Chondrocyte (in vitro differentiated cells): ENCODE data around the gene SFXN5. TPM values are rescaled to one million over a fixed set of nuclear protein-coding genes. Genes with fewer than 3 reads are reported as not detected.

Experiments
- DNase-seq: peaks from one replicate; pipeline ENCODE4 v3.0.0; 2021; ENCODE audit warnings: mixed read lengths, low spot score
- H3K27ac Mint-ChIP-seq: one replicate; pipeline ENCODE4 v1.8.0; 2021; ENCODE audit warnings: mild to moderate bottlenecking, moderate library complexity, mixed read lengths; ENCODE audit not compliant: unreplicated experiment
- H3K27me3 Mint-ChIP-seq: 2 replicates; pipeline ENCODE4 v1.8.0; 2021; ENCODE audit warnings: low read depth, mixed read lengths
- H3K36me3 Mint-ChIP-seq: 2 replicates; pipeline ENCODE4 v1.8.0; 2021; ENCODE audit warnings: low read depth, mixed read lengths
- H3K4me1 Mint-ChIP-seq: 2 replicates; pipeline ENCODE4 v1.8.0; 2021; ENCODE audit warnings: low read depth, mild to moderate bottlenecking, mixed read lengths
- H3K4me3 Mint-ChIP-seq: one replicate; pipeline ENCODE4 v1.8.0; 2021; ENCODE audit warnings: mild to moderate bottlenecking, moderate library complexity, mixed read lengths; ENCODE audit not compliant: unreplicated experiment
- H3K9me3 Mint-ChIP-seq: 2 replicates; pipeline ENCODE4 v1.8.0; 2021; ENCODE audit warnings: low read depth, mixed read lengths
- total RNA-seq: library from RNA; stranded (reverse); gene quantifications from 3 replicates; pipeline ENCODE4 v1.2.1, GENCODE V29; 2021
- TF ChIP-seq, protein P1 (sequence below): fragments of 200-600 bp; sonication (generic); IDR thresholded peaks from 2 replicates; pipeline ENCODE4 v1.5.0; 2021; ENCODE audit warnings: antibody characterized with exemption, mild to moderate bottlenecking, moderate library complexity

SFXN5 gene
- total RNA-seq, 1 donor from 2014 or later: 10.6 TPM

DNA sequence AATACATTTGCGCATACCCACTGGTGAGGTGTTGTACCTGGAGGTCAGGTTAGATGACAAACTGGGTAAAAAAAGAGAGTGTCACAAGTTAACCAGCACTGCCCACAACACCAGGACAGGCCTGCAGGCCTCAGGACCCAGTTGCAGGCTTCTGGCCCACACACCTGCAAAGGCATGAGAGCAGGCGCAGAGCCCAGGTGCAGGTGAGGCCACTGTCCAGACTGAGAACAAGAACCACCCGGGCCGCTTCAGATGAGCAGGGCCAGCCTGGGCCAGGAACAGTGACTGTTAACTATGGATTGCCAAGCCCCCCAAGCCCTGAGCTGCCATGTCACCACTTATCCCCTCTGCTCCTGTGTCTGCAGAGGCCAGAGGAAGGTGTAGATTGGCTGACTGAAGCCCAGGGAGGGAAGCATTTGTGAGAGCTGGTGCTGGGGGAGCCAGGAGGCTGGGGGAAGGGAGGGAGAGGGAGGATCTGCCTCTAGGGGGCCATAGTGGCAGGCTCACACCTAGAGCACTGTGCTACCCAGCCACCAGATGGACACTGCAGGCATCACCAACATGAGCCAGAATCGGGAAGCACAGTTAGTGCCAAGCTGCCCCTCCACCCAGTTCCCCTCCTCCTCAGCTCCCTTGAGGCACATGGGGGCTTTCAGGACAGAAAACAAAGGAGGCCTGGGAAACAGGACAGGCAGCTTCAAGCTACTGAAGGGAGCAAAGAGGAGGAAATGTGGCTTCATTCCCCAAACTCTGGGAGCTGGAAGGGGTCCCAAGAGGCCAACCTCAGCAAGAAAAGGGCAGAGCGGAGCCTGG, 35.4 kb downstream of the SFXN5 start:
- H3K9me3 Mint-ChIP-seq: no peaks in the 10 kb centered on the region
- peaks cover 14% of the 10 kb centered on the region for H3K36me3 Mint-ChIP-seq
- DNase-seq: no peak
- no peaks in the 10 kb centered on the region for H3K4me1 Mint-ChIP-seq
- no peak overlapping the region for H3K27ac Mint-ChIP-seq
- no peaks in the 10 kb centered on the region for H3K27me3 Mint-ChIP-seq
- TF ChIP-seq, protein P1, sequence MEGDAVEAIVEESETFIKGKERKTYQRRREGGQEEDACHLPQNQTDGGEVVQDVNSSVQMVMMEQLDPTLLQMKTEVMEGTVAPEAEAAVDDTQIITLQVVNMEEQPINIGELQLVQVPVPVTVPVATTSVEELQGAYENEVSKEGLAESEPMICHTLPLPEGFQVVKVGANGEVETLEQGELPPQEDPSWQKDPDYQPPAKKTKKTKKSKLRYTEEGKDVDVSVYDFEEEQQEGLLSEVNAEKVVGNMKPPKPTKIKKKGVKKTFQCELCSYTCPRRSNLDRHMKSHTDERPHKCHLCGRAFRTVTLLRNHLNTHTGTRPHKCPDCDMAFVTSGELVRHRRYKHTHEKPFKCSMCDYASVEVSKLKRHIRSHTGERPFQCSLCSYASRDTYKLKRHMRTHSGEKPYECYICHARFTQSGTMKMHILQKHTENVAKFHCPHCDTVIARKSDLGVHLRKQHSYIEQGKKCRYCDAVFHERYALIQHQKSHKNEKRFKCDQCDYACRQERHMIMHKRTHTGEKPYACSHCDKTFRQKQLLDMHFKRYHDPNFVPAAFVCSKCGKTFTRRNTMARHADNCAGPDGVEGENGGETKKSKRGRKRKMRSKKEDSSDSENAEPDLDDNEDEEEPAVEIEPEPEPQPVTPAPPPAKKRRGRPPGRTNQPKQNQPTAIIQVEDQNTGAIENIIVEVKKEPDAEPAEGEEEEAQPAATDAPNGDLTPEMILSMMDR: no peak
- H3K4me3 Mint-ChIP-seq: no peak overlapping the region

DNA sequence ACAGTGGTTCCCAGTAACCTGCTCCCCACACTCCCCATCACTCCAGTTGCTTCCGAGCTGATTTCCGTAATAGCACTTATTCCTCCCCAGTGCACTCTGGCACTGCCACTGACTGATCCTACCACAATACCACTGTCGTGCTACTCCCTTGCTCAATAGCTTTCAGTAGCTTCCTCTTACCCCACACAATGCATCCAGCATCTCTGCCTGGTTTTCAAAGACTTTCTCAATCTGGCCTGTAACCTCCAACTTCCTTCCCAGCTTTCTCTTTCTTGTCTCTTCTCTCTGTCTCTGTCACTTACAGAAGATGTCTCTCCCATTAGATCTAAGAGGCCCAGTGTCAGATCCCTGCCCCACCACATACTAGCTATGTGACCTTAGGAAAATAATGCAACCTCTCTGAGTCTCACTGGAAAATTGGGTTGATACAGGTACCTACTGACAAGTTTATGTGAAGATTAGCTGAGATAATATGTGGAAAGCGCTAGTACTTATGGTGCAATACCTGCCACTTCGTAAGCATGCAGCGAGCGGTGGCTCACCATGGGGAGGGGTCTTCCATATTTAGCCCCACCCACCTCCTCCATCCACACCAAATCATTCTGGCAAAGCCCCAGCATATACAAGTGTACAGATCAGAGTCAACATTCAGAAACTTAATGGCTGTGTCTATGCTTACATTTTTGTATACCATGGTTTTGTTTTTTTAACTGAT, 36.7 kb downstream of the SFXN5 start:
- Mint-ChIP-seq H3K4me3 (no peak overlapping the region), H3K9me3 (no peaks in the 10 kb centered on the region), H3K4me1 (no peaks in the 10 kb centered on the region), H3K27me3 (no peaks in the 10 kb centered on the region), H3K36me3 (peaks cover 14% of the 10 kb centered on the region), H3K27ac (no peak overlapping the region)
- TF ChIP-seq, protein P1: no peak
- no peak for DNase-seq

DNA sequence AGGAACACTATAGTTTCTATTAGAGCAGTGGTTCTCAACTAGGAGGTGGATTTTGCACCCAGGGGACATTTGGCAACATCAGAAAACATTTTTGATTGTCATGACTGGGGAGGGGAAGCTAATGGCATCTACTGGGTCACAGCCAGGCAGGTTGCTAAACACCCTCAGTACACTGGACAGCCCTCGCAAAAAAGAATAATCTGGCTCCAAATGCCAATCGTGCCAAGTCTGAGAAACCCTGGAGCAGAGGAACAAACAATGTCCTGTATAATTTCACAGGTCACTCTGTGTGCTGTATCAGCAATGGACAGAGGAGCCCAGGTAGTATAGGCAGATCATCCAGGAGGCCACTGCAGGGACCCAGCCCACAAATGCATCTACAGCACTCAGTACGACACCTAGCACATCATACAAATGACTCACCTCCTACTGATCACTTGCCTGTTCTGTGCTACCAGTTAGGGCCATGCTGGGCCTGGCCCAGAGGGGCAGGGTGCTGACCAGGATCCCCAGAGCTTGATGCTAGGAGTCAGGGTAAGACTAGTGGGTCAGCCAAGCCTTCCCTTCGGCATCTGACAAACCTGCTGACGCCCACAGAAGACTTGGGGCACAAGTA, 37.6 kb downstream of the SFXN5 start:
- no peak for DNase-seq
- no peaks in the 10 kb centered on the region for H3K27me3 Mint-ChIP-seq
- no peak overlapping the region for H3K4me3 Mint-ChIP-seq
- no peak overlapping the region for H3K27ac Mint-ChIP-seq
- no peaks in the 10 kb centered on the region for H3K9me3 Mint-ChIP-seq
- peaks cover 10% of the 10 kb centered on the region for H3K36me3 Mint-ChIP-seq
- TF ChIP-seq, protein P1: no peak
- H3K4me1 Mint-ChIP-seq: no peaks in the 10 kb centered on the region

DNA sequence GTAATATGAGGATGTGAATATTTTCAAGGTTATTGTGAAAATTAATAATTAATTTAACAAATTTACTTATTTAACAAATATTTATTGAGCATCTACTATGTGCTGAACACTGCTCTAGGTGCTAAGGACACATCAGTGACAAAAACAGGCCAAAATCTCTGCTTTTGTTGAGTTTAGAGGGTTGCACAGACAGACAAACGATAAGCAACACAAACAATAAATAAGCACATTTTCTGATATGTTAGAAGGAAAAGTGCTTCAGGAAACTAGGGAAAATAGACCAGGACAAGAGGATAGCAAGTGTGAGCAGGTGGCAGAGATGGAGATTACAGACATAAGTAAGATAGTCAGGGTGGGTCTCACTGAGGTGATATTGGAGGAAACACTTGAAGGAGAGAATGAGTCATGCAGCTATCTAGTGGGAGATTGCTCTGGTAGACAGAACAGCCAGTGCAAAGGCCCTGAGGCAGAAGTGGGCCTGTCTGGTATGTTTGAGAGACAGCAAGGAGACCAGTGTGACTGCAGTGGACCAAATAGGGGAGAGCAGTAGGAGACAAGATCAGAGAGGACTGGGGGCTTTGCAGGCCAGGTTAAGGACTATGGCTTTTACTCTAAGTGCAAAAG, 38.3 kb downstream of the SFXN5 start:
- Mint-ChIP-seq H3K36me3 (peaks cover 12% of the 10 kb centered on the region), H3K27ac (no peak overlapping the region), H3K4me3 (no peak overlapping the region), H3K9me3 (no peaks in the 10 kb centered on the region), H3K4me1 (no peaks in the 10 kb centered on the region), H3K27me3 (no peaks in the 10 kb centered on the region)
- DNase-seq: no peak
- TF ChIP-seq, protein P1: no peak

DNA sequence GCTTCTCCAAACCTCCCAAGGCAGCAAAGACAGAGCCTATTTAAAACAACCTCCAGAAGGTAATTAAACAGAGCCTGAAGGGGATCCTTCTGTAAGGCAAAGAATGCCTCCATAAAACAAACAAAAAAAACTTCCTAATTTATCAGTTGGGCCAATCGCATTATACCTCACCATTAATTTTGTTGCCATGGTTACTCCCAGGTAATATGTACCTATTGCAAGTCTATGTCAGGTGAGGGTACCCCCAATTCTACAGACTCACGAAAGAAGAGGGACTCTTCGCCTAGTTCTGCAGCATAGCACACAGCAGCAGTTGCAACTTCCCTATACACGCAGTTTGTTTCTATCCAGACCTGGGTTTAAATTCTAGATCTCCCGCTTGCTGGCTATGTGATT, 38.8 kb downstream of the SFXN5 start:
- Mint-ChIP-seq H3K27me3 (no peaks in the 10 kb centered on the region), H3K9me3 (no peaks in the 10 kb centered on the region), H3K36me3 (peaks cover 13% of the 10 kb centered on the region), H3K4me1 (no peaks in the 10 kb centered on the region), H3K27ac (no peak overlapping the region), H3K4me3 (no peak overlapping the region)
- TF ChIP-seq, protein P1: no peak
- no peak for DNase-seq
